ENCODE data around the gene EFL1. TPM values are rescaled to one million over a fixed set of nuclear protein-coding genes. Genes with fewer than 3 reads are reported as not detected.

Gene EFL1
- total RNA-seq, 1 experiment from 2014 or later, result 29.1 TPM

DNA sequence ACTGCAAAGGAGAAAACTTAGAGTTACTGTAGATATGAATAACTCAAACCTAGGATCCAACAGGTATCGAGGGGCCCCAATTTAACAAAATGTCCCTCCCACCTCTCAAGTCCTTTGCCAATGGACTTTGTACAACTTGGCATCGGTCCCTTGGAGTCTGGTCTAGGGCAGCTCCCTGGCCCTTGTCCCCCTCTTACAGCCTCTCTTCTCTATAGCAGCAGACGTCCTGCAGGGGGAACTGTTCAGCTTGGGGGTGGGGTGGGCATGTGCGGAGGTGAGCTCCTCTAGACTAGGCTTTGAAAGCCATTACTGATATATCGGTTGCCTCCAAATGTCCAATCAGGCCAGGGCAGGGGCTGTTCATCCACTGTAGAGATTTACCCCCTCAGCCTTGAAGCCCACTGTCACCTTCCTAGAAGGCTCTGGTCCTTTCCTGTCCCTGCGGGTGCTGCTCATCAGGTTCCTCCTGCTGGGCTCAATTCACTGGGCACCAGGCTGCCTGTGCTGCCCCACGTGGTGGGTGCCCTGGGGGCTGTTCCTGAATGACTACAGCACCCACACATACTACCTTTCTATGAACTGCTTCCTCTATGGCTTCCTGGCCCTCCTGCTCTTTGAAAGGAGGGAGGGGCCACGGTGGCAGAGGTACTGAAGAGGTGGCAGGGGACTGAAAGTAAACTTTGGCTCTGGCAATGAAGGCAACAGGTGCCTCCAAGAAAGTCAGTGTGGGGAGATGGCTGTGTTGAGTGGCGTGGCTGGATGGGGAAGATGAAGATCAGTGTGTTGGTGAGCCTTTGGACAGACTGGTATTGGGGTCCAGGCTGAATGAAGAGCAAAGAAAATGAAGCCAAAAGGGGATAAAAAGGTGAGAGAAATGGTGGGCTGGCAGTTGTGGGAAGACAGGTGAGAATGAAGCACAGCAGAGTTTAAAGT, 137.9 kb downstream of the EFL1 start:
- Mint-ChIP-seq H3K36me3 (ENCODE audit: insufficient read depth, unreplicated experiment) (no peaks in the 10 kb centered on the region), H3K9me3 (ENCODE audit: low read depth, unreplicated experiment) (no peaks in the 10 kb centered on the region), H3K4me3 (ENCODE audit: low read depth, unreplicated experiment) (no peak overlapping the region), H3K27ac (ENCODE audit: unreplicated experiment) (no peak overlapping the region), H3K4me1 (ENCODE audit: low read depth, unreplicated experiment) (peaks cover 8% of the 10 kb centered on the region), H3K27me3 (ENCODE audit: unreplicated experiment) (no peaks in the 10 kb centered on the region)
- intact Hi-C loops (cut with micrococcal nuclease; ENCODE audit: unreplicated experiment), result no loop called here
- no peak for DNase-seq
- TF ChIP-seq, protein P1, sequence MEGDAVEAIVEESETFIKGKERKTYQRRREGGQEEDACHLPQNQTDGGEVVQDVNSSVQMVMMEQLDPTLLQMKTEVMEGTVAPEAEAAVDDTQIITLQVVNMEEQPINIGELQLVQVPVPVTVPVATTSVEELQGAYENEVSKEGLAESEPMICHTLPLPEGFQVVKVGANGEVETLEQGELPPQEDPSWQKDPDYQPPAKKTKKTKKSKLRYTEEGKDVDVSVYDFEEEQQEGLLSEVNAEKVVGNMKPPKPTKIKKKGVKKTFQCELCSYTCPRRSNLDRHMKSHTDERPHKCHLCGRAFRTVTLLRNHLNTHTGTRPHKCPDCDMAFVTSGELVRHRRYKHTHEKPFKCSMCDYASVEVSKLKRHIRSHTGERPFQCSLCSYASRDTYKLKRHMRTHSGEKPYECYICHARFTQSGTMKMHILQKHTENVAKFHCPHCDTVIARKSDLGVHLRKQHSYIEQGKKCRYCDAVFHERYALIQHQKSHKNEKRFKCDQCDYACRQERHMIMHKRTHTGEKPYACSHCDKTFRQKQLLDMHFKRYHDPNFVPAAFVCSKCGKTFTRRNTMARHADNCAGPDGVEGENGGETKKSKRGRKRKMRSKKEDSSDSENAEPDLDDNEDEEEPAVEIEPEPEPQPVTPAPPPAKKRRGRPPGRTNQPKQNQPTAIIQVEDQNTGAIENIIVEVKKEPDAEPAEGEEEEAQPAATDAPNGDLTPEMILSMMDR (IDR thresholded peaks at IDR 0.05; ENCODE audit: unreplicated experiment), result no peak
- CTCF ChIA-PET, result interaction anchor here (1.1 kb wide), 1 partner anchor 16 kb away, joined by 6 read pairs; no protein-coding TSS in a partner anchor
- BruUV-seq (replicated peaks), result no TSS peak

DNA sequence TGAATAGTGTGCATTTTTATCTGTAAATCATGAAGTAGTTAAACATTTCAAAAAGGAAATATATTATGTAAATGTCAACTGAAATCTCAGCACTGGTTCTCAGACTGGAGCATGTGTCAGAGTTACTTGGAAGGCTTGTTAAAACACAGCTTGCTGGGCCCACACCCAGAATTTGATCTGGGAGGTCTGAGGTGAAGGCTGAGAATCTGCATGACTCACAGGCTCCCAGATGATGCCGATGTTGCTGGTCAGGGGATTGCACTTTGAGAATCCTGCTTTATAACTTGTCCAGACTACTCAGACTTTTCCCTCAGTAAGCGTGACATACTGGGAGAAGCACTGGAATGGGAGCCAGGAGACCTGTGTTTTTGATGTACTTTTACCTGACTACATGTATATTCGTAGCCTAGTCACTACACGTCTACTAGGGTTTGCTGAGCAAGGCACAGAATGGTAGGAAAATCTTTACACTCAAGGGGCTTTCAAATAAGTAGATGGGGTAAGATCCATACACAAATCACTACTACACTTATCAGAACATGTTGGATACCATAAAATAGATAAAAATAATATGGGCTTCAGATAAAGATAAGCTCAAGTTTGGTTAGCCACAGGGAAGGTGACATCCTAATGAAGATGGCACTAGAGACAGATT, 139.7 kb downstream of the EFL1 start:
- no peaks in the 10 kb centered on the region for H3K36me3 Mint-ChIP-seq (ENCODE audit: insufficient read depth, unreplicated experiment)
- H3K4me1 Mint-ChIP-seq (ENCODE audit: low read depth, unreplicated experiment), result peaks cover 8% of the 10 kb centered on the region
- no TSS peak for BruUV-seq (replicated peaks)
- H3K27ac Mint-ChIP-seq (ENCODE audit: unreplicated experiment), result no peak overlapping the region
- CTCF ChIA-PET, result interaction anchor here (1.3 to 2.2 kb wide), 2 partner anchors 14 to 17 kb away, joined by 3 to 4 read pairs; no protein-coding TSS in a partner anchor
- H3K27me3 Mint-ChIP-seq (ENCODE audit: unreplicated experiment), result no peaks in the 10 kb centered on the region
- no peaks in the 10 kb centered on the region for H3K9me3 Mint-ChIP-seq (ENCODE audit: low read depth, unreplicated experiment)
- no peak overlapping the region for H3K4me3 Mint-ChIP-seq (ENCODE audit: low read depth, unreplicated experiment)
- TF ChIP-seq, protein P1 (IDR thresholded peaks at IDR 0.05; ENCODE audit: unreplicated experiment), result no peak
- intact Hi-C loops (cut with micrococcal nuclease; ENCODE audit: unreplicated experiment), result no loop called here
- DNase-seq, result peak; percentile 26

DNA sequence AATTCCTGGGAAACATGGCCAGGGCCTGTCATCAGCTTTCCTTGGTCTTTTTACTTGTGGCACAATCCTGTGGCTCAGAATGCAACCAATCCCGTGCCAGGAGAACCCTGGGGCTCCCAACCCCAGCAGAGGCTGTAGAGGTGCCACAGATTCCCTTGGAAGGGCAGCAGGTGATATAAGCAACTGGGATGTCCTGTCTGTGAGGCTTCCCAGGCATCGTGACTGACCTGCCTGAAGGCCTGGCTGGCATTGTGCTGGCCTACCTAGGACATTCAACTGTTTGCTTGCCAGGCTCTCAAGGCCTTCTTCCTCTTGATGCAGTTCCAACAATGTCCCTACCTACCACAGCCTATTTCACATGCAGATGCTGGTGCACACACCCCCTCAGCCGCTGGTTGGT, 144.5 kb downstream of the EFL1 start:
- CTCF ChIA-PET, result no interaction called here
- Mint-ChIP-seq H3K4me3 (ENCODE audit: low read depth, unreplicated experiment) (no peak overlapping the region), H3K36me3 (ENCODE audit: insufficient read depth, unreplicated experiment) (no peaks in the 10 kb centered on the region), H3K27ac (ENCODE audit: unreplicated experiment) (no peak overlapping the region), H3K4me1 (ENCODE audit: low read depth, unreplicated experiment) (peaks cover 6% of the 10 kb centered on the region), H3K27me3 (ENCODE audit: unreplicated experiment) (no peaks in the 10 kb centered on the region), H3K9me3 (ENCODE audit: low read depth, unreplicated experiment) (no peaks in the 10 kb centered on the region)
- no TSS peak for BruUV-seq (replicated peaks)
- no peak for DNase-seq
- TF ChIP-seq, protein P1 (IDR thresholded peaks at IDR 0.05; ENCODE audit: unreplicated experiment), result no peak
- intact Hi-C loops (cut with micrococcal nuclease; ENCODE audit: unreplicated experiment), result no loop called here

DNA sequence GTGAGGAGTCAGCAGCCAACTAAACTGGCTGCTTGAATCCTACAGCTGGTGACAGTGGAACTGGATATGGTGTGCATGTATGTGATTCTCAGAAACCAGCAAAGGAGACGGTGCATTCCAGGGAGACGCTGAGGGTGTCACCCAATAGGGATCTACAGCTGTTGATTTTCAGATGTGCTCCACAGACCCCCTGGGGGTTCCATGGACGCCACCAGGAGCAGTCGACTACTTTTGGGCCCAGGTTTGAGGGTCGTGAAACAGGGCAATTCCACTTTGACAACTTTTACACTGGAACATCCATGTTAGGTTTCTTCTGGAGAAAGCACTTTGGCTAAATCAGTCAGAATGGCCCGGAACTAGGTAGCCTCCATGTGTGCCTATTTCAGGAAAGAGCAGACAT, 145.2 kb downstream of the EFL1 start:
- no peak for DNase-seq
- H3K27me3 Mint-ChIP-seq (ENCODE audit: unreplicated experiment), result no peaks in the 10 kb centered on the region
- BruUV-seq (replicated peaks), result no TSS peak
- no peak overlapping the region for H3K4me3 Mint-ChIP-seq (ENCODE audit: low read depth, unreplicated experiment)
- no peaks in the 10 kb centered on the region for H3K4me1 Mint-ChIP-seq (ENCODE audit: low read depth, unreplicated experiment)
- no peak overlapping the region for H3K27ac Mint-ChIP-seq (ENCODE audit: unreplicated experiment)
- no peaks in the 10 kb centered on the region for H3K9me3 Mint-ChIP-seq (ENCODE audit: low read depth, unreplicated experiment)
- TF ChIP-seq, protein P1 (IDR thresholded peaks at IDR 0.05; ENCODE audit: unreplicated experiment), result no peak
- H3K36me3 Mint-ChIP-seq (ENCODE audit: insufficient read depth, unreplicated experiment), result no peaks in the 10 kb centered on the region
- CTCF ChIA-PET, result interaction anchor here (0.6 kb wide), 1 partner anchor 11 kb away, joined by 5 read pairs; no protein-coding TSS in a partner anchor
- intact Hi-C loops (cut with micrococcal nuclease; ENCODE audit: unreplicated experiment), result no loop called here
